ENCODE measurements around the gene RBMS3.
A peak's percentile ranks its signal among the peaks of the same experiment; 100 is the strongest.

Gene RBMS3

DNA sequence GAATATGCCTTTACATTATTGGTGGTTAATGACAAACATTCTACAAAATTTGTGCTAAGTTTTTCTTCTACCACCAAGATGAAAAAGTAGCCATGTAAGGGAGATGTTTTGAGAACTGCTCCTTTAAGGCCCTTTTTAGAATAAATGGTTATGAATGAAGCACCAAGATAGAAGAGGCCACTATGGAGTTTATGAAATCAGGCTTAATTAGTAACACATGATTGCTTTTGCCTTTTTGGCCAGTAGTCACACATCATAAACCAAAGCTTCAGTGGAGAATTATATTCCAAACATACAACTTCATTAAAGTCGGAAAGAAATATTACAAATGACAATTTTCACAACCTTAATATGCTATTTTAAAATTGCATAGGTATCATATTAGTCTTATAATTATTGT lies 331.7 kb downstream of the RBMS3 start:
- H3K9ac ChIP-seq (ENCODE audit: low read length), result no peak overlapping the region
- H3K27me3 ChIP-seq (ENCODE audit: control insufficient read depth in 1 of 2, insufficient read depth in 2 of 2, low read length in 2 of 2), result no peaks in the 10 kb centered on the region
- H3K4me1 ChIP-seq (ENCODE audit: insufficient read depth, low read length), result no peaks in the 10 kb centered on the region
- H3K27ac ChIP-seq (ENCODE audit: low read depth, low read length), result no peak overlapping the region
- no peak overlapping the region for H3K4me3 ChIP-seq (ENCODE audit: low read depth in 1 of 2, low read length in 2 of 2)
- no peaks in the 10 kb centered on the region for H3K36me3 ChIP-seq (ENCODE audit: insufficient read depth, low read length)
- H3K9me3 ChIP-seq (ENCODE audit: low read length), result no peaks in the 10 kb centered on the region

DNA sequence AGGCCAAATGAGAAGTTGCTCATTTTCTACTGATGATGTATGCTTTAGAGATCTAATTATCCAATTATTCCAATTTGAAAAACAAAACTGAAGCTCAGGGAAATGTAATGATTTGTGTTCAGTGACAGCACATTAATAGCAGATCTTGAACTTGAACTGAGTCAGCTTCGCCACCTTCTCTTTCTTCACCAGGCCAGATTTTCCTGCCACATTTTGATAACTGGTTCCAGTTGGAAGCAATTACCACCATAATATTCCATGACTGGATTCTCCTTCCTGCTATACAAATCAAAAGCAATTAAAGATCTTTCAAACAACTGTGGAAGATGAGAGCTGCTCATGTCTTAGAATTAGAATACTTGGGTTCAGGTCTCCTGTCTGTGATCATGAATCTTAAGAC lies 334.1 kb downstream of the RBMS3 start:
- H3K36me3 ChIP-seq (ENCODE audit: insufficient read depth, low read length), result no peaks in the 10 kb centered on the region
- no peaks in the 10 kb centered on the region for H3K27me3 ChIP-seq (ENCODE audit: control insufficient read depth in 1 of 2, insufficient read depth in 2 of 2, low read length in 2 of 2)
- H3K9ac ChIP-seq (ENCODE audit: low read length), result no peak overlapping the region
- H3K9me3 ChIP-seq (ENCODE audit: low read length), result no peaks in the 10 kb centered on the region
- H3K27ac ChIP-seq (ENCODE audit: low read depth, low read length), result no peak overlapping the region
- peaks cover 8% of the 10 kb centered on the region for H3K4me1 ChIP-seq (ENCODE audit: insufficient read depth, low read length)
- no peak overlapping the region for H3K4me3 ChIP-seq (ENCODE audit: low read depth in 1 of 2, low read length in 2 of 2)

DNA sequence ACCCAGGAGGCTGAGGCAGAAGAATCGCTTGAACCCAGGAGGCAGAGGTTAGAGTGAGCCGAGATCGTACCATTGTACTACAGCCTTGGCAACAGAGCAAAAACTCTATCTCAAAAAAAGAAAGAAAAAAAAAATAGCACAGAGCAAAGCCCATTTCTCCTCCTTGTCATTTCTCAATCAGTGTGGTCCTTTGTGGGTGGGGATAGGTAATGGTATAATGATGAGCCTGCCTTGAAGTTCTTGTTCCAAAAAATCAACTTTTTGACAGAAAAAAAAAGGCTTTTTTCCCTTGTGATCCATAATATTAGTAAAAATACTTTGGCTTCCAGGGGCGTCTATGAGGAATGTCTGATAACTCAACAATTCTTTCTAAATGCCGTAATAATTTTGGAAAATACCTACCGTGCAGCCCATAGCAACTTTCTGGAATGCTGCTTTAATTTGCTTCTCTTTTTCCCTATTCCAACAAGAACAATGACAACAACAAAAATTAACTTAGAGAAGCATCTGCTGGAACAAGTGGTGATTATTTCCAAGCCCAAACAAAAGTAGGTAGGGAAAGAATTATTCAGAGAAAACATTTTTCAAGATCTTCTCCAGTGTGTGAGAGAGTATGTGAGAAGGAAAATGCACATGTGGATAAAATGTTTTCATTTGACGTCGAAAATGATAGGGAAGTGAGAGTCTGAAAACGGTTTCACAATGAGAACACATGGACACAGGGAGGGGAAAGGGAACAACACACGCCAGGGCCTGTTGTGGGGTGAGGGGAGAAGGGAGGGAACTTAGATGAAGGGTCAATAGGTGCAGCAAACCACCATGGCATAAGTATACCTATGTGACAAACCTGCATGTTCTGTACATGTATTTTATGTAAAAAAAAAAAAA lies 337.8 kb downstream of the RBMS3 start:
- no peak overlapping the region for H3K27ac ChIP-seq (ENCODE audit: low read depth, low read length)
- H3K9ac ChIP-seq (ENCODE audit: low read length), result no peak overlapping the region
- H3K27me3 ChIP-seq (ENCODE audit: control insufficient read depth in 1 of 2, insufficient read depth in 2 of 2, low read length in 2 of 2), result no peaks in the 10 kb centered on the region
- no peak overlapping the region for H3K4me3 ChIP-seq (ENCODE audit: low read depth in 1 of 2, low read length in 2 of 2)
- no peaks in the 10 kb centered on the region for H3K36me3 ChIP-seq (ENCODE audit: insufficient read depth, low read length)
- H3K4me1 ChIP-seq (ENCODE audit: insufficient read depth, low read length), result peaks cover 8% of the 10 kb centered on the region
- H3K9me3 ChIP-seq (ENCODE audit: low read length), result no peaks in the 10 kb centered on the region

DNA sequence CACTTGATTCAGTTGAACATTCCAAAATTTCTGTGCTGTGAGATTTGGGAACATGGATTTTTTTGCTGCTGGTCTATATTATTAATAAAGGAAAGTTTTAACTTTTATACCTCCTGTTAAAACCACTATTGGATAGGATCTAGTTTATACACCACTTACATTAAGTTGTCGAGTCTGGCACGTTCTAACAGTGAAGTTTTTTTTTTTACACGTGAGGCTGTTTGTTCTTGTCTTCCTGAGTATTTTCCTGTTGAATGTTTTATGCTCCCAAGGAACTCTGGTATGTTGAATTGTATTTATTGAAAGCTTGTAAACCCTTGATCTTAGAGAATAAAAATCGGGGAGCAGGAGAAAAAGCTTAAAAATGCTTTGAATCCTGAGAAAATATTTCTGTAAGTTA lies 338.8 kb downstream of the RBMS3 start:
- H3K27ac ChIP-seq (ENCODE audit: low read depth, low read length), result no peak overlapping the region
- no peaks in the 10 kb centered on the region for H3K36me3 ChIP-seq (ENCODE audit: insufficient read depth, low read length)
- H3K4me1 ChIP-seq (ENCODE audit: insufficient read depth, low read length), result peaks cover 8% of the 10 kb centered on the region
- H3K9ac ChIP-seq (ENCODE audit: low read length), result no peak overlapping the region
- no peak overlapping the region for H3K4me3 ChIP-seq (ENCODE audit: low read depth in 1 of 2, low read length in 2 of 2)
- no peaks in the 10 kb centered on the region for H3K27me3 ChIP-seq (ENCODE audit: control insufficient read depth in 1 of 2, insufficient read depth in 2 of 2, low read length in 2 of 2)
- no peaks in the 10 kb centered on the region for H3K9me3 ChIP-seq (ENCODE audit: low read length)

DNA sequence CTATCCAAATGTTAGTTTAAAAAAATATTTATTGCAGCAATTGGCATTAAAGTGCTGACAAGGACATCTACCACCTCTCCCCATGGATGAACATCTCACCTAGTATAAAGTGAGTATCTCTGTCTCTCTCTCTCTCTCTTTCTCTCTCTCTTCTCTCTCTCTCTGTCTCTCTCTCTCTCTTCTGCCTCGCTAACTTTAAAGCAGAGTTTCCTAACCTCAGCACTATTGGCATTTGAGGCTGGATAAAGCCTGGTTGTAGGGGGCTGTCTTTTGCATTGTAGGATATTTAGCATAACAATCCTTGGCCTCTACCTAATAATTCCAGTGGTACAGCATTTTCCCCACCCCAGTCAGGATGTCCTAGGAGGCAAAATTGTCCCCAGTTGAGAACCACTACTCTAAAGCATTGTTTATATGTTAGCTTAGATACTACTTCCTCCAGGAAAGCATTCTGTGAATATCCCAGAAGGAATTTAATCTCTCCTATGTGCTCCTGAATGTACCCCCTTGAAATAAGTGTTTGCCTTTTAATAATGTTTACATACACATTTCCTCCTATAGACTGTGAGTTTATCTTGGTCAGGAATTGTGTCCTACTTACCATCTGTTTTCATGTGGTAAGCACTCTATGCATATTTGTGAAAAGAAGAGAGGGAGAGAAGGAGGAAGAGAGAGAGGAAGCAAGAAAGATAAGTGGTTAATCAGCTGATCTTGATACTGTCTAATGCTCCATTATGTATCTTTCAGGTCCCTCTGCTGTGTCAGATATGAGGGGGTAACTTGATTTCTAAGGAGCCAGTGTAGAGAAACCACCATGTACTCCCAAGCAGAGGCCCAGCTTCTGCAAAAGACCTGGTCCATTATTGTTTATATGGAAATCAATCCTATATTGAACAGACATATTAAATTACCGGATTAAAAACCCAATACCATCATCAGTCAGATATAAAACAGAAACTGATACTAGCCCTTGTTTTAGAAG lies 346.6 kb downstream of the RBMS3 start:
- Histone ChIP-seq H3K4me1 (ENCODE audit: insufficient read depth, low read length) (no peaks in the 10 kb centered on the region), H3K4me3 (ENCODE audit: low read depth in 1 of 2, low read length in 2 of 2) (no peak overlapping the region), H3K9me3 (ENCODE audit: low read length) (no peaks in the 10 kb centered on the region), H3K27me3 (ENCODE audit: control insufficient read depth in 1 of 2, insufficient read depth in 2 of 2, low read length in 2 of 2) (no peaks in the 10 kb centered on the region), H3K27ac (ENCODE audit: low read depth, low read length) (no peak overlapping the region), H3K9ac (ENCODE audit: low read length) (no peak overlapping the region), H3K36me3 (ENCODE audit: insufficient read depth, low read length) (no peaks in the 10 kb centered on the region)

DNA sequence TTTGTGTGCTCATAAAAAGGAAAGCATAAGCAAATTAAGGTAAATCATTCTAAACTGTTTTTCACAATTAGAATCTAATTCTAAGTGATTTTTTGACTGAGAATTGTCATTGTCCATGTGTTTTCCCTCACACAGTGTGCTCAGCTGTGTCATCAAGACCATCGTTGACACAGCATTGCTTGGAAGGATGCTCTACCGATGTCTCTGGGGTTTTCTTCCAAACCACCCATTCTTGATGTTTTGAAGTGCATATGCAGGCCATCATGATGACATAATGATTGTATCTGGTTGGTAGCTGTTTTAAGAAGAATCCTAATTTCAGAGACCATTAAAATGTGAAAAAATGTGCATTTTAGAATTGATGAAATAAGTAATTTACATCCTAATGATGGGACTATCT lies 347.9 kb downstream of the RBMS3 start:
- no peak overlapping the region for H3K4me3 ChIP-seq (ENCODE audit: low read depth in 1 of 2, low read length in 2 of 2)
- no peaks in the 10 kb centered on the region for H3K27me3 ChIP-seq (ENCODE audit: control insufficient read depth in 1 of 2, insufficient read depth in 2 of 2, low read length in 2 of 2)
- no peak overlapping the region for H3K27ac ChIP-seq (ENCODE audit: low read depth, low read length)
- no peak overlapping the region for H3K9ac ChIP-seq (ENCODE audit: low read length)
- no peaks in the 10 kb centered on the region for H3K36me3 ChIP-seq (ENCODE audit: insufficient read depth, low read length)
- no peaks in the 10 kb centered on the region for H3K4me1 ChIP-seq (ENCODE audit: insufficient read depth, low read length)
- no peaks in the 10 kb centered on the region for H3K9me3 ChIP-seq (ENCODE audit: low read length)

DNA sequence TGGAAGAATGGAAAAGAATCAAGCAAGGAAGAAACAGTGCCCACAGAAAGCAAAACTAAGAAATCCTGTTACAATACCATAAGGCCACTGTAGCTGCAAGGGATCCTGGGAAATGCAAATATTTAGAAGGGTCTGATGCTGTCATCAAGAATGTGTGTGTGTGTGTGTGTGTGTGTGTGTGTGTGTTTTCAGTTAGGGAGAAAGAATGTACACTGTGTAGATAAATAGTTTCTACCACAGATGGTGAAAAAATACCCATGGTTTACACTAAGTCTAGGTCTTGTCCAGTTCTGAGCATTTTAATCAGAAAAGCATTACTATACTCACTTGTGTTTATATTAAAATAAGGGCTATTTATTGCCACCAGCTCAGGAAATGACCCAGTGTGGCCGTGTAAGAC lies 355.0 kb downstream of the RBMS3 start:
- Histone ChIP-seq H3K4me3 (ENCODE audit: low read depth in 1 of 2, low read length in 2 of 2) (no peak overlapping the region), H3K9ac (ENCODE audit: low read length) (no peak overlapping the region), H3K36me3 (ENCODE audit: insufficient read depth, low read length) (no peaks in the 10 kb centered on the region), H3K27me3 (ENCODE audit: control insufficient read depth in 1 of 2, insufficient read depth in 2 of 2, low read length in 2 of 2) (no peaks in the 10 kb centered on the region), H3K27ac (ENCODE audit: low read depth, low read length) (no peak overlapping the region), H3K4me1 (ENCODE audit: insufficient read depth, low read length) (peaks cover 8% of the 10 kb centered on the region), H3K9me3 (ENCODE audit: low read length) (no peaks in the 10 kb centered on the region)

DNA sequence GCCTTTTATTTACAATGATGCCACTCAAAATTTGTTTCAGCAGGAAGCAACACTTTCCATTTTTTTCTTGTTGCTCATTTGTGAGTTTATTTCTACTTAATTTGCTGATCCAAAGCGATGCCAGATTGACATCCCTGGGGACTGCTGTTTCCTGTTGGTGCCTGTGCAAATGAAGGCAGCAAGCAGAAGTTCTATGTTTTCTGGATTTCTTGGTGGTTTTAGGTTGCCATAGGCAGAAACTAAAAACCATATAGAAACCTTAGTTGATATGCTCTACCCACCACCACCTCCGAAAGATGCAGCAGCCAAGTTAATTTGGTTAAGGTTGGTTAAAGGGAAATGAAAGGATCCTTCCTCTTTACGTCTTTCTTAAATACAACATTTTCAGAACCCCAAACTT lies 356.2 kb downstream of the RBMS3 start:
- Histone ChIP-seq H3K4me1 (ENCODE audit: insufficient read depth, low read length) (peaks cover 10% of the 10 kb centered on the region), H3K27ac (ENCODE audit: low read depth, low read length) (no peak overlapping the region), H3K4me3 (ENCODE audit: low read depth in 1 of 2, low read length in 2 of 2) (no peak overlapping the region), H3K36me3 (ENCODE audit: insufficient read depth, low read length) (no peaks in the 10 kb centered on the region), H3K9ac (ENCODE audit: low read length) (no peak overlapping the region), H3K27me3 (ENCODE audit: control insufficient read depth in 1 of 2, insufficient read depth in 2 of 2, low read length in 2 of 2) (no peaks in the 10 kb centered on the region), H3K9me3 (ENCODE audit: low read length) (no peaks in the 10 kb centered on the region)

DNA sequence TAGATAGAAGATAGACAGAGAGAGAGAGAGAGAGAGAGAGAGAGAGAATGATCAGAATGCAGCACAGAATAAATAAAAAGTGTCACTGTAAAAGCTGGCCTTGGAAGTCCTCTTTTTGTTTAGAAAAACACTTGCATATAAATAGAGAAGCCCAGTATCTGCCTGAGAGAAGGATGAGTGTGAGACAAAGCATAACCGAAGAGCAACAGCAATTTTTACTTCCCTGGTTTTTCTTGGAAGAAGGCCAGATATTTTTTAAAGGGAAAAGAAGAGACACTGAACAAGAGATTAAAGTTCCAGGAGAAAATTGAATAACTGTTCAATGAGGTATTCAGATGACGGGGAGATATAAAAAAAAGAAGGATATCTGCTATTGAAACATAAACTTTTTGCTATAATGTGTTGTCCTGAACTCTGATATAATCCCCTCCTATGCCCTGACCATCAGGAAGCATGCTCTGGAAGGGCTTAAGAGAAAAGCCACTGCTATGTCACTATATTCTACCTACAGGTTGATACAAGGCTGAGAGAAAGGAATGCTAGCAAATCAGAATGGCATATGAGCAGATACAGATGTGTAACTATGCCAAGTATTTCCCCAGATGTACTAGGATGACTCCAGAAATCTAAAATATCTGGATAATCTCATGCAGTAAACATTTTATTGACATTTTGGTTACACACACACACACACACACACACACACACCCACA lies 358.9 kb downstream of the RBMS3 start:
- H3K36me3 ChIP-seq (ENCODE audit: insufficient read depth, low read length), result no peaks in the 10 kb centered on the region

DNA sequence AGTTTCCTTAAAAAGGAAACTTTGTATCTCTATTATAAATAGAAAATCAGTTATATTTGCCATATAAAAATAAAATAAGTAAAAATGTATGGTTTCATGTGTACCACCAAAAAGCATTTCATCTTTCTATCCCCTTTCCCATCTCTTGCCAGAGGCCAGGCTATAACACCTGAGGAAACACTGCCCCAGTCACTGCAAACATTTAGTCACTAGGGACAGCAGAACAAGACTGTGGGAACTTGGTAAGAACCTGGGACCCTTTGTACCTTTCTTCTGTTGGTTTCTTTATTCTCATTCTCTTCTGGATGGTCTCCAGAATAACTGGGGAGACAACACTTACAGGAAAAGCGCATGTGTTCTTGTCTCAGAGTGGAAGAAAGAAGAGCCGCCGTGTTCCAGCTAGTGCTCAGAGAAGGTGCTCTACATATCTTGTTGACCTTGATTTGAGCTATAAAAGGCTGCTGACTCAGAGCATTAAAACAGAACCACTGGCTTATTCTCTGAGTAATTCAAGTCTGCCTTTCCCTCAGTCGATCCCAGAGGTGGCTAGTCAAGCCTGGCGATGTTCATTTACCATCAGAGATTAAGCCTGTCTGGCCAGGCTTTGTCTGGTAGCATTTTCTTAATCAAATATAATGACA lies 361.6 kb downstream of the RBMS3 start:
- Histone ChIP-seq H3K27ac (ENCODE audit: low read depth, low read length) (peak overlapping the region; percentile 56), H3K27me3 (ENCODE audit: control insufficient read depth in 1 of 2, insufficient read depth in 2 of 2, low read length in 2 of 2) (no peaks in the 10 kb centered on the region), H3K4me3 (ENCODE audit: low read depth in 1 of 2, low read length in 2 of 2) (no peak overlapping the region), H3K4me1 (ENCODE audit: insufficient read depth, low read length) (peaks cover 24% of the 10 kb centered on the region), H3K36me3 (ENCODE audit: insufficient read depth, low read length) (no peaks in the 10 kb centered on the region), H3K9ac (ENCODE audit: low read length) (no peak overlapping the region), H3K9me3 (ENCODE audit: low read length) (no peaks in the 10 kb centered on the region)

More for the DNA sequence above, 358.9 kb downstream of the RBMS3 start:
- peaks cover 24% of the 10 kb centered on the region for H3K4me1 ChIP-seq (ENCODE audit: insufficient read depth, low read length)
- no peak overlapping the region for H3K9ac ChIP-seq (ENCODE audit: low read length)
- H3K27me3 ChIP-seq (ENCODE audit: control insufficient read depth in 1 of 2, insufficient read depth in 2 of 2, low read length in 2 of 2), result no peaks in the 10 kb centered on the region
- no peaks in the 10 kb centered on the region for H3K9me3 ChIP-seq (ENCODE audit: low read length)
- H3K27ac ChIP-seq (ENCODE audit: low read depth, low read length), result no peak overlapping the region
- no peak overlapping the region for H3K4me3 ChIP-seq (ENCODE audit: low read depth in 1 of 2, low read length in 2 of 2)

DNA sequence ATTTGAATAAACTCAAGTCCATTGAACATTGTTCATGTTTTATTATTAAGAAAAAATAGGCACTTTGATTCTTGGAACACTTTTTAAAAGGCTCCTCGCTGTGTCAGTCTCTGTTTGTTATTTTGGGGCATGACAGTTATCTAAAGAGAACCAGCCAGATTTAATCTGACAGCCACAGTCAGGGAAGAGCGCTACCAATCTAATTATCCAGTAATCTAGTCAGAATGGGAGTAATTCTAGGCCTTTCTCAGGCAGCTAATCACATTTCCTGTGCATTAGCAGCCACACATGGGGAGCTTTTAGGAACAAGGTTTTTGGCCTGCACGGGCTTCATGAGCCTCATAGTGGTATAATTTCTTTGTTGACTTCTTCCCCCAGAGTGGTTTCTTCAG lies 362.2 kb downstream of the RBMS3 start:
- Histone ChIP-seq H3K4me1 (ENCODE audit: insufficient read depth, low read length) (peaks cover 24% of the 10 kb centered on the region), H3K27ac (ENCODE audit: low read depth, low read length) (peak overlapping the region; percentile 29), H3K9ac (ENCODE audit: low read length) (no peak overlapping the region), H3K27me3 (ENCODE audit: control insufficient read depth in 1 of 2, insufficient read depth in 2 of 2, low read length in 2 of 2) (no peaks in the 10 kb centered on the region), H3K4me3 (ENCODE audit: low read depth in 1 of 2, low read length in 2 of 2) (no peak overlapping the region), H3K9me3 (ENCODE audit: low read length) (no peaks in the 10 kb centered on the region), H3K36me3 (ENCODE audit: insufficient read depth, low read length) (no peaks in the 10 kb centered on the region)

All from muscle layer of colon (tissue), 2 donors.